Mesenchymal stem cell (in vitro differentiated cells and primary cell): Measurements from ENCODE around the gene MT1G.
A peak's percentile ranks its signal among the peaks of the same experiment; 100 is the strongest.

Experiments used
- DNase-seq: peaks from one replicate; pipeline ENCODE4 v3.0.0-alpha.2; 2013
- H2AFZ ChIP-seq: one replicate; pipeline ENCODE4 v1.6.1; 2013; ENCODE audit warnings: low read depth, mild to moderate bottlenecking, control low read depth, inconsistent platforms, low read length, moderate library complexity
- H2AK5ac ChIP-seq: 2 replicates; pipeline ENCODE4 v1.6.1; 2013; ENCODE audit warnings: low read length, moderate library complexity, mild to moderate bottlenecking, inconsistent platforms; ENCODE audit not compliant: severe bottlenecking
- H2BK120ac ChIP-seq: one replicate; pipeline ENCODE4 v1.6.1; 2013; ENCODE audit warnings: low read depth, mild to moderate bottlenecking, inconsistent platforms, low read length, moderate library complexity
- H2BK12ac ChIP-seq, 2 experiments: one replicate each; pipeline ENCODE4 v1.6.1; 2013; ENCODE audit warnings: inconsistent platforms in 2 of 2, low read length in 2 of 2, mild to moderate bottlenecking in 2 of 2, moderate library complexity in 2 of 2, control low read depth in 1 of 2
- H2BK15ac ChIP-seq: one replicate; pipeline ENCODE4 v1.6.1; 2013; ENCODE audit warnings: mild to moderate bottlenecking, low read depth, inconsistent platforms; ENCODE audit not compliant: poor library complexity, severe bottlenecking
- H2BK5ac ChIP-seq: 2 replicates; pipeline ENCODE4 v1.6.1; 2013; ENCODE audit warnings: low read depth, mild to moderate bottlenecking, low read length, control low read depth, inconsistent platforms; ENCODE audit not compliant: poor library complexity, severe bottlenecking
- H3K14ac ChIP-seq, 2 experiments: one replicate each; pipeline ENCODE4 v1.6.1; 2013; ENCODE audit warnings: inconsistent platforms in 2 of 2, low read length in 2 of 2, control low read depth in 1 of 2, mild to moderate bottlenecking in 1 of 2, moderate library complexity in 1 of 2
- H3K18ac ChIP-seq, 2 experiments: one replicate each; pipeline ENCODE4 v1.6.1; 2013; ENCODE audit warnings: inconsistent platforms in 2 of 2, low read length in 2 of 2, control low read depth in 1 of 2, low read depth in 1 of 2, mild to moderate bottlenecking in 1 of 2
- H3K23ac ChIP-seq, 2 experiments: one replicate each; pipeline ENCODE4 v1.6.1; 2013; ENCODE audit warnings: inconsistent platforms in 2 of 2, low read length in 2 of 2, mild to moderate bottlenecking in 2 of 2, moderate library complexity in 2 of 2, control low read depth in 1 of 2
- H3K27ac ChIP-seq: 2 replicates; pipeline ENCODE4 v1.5.1; 2013; ENCODE audit warnings: mild to moderate bottlenecking, moderate library complexity, low read length, control low read depth, inconsistent platforms; ENCODE audit not compliant: poor library complexity, severe bottlenecking
- H3K27me3 ChIP-seq, 2 experiments: 2 replicates each; pipeline versions ENCODE4 v1.6.1 to v1.7.0; 2013; ENCODE audit warnings: low read length in 2 of 2, mild to moderate bottlenecking in 2 of 2, moderate library complexity in 2 of 2, control low read depth in 1 of 2, inconsistent platforms in 1 of 2; ENCODE audit not compliant: control insufficient read depth in 1 of 2, insufficient read depth in 1 of 2
- H3K36me3 ChIP-seq, 2 experiments: 2 replicates each; pipeline versions ENCODE4 v1.6.1 to v1.7.0; 2013; ENCODE audit warnings: low read length in 2 of 2, control low read depth in 1 of 2, inconsistent platforms in 1 of 2, low read depth in 1 of 2, mild to moderate bottlenecking in 1 of 2; ENCODE audit not compliant: insufficient read depth in 2 of 2, control insufficient read depth in 1 of 2
- H3K4ac ChIP-seq, 2 experiments: one replicate each; pipeline ENCODE4 v1.6.1; 2013; ENCODE audit warnings: inconsistent platforms in 2 of 2, low read length in 2 of 2, mild to moderate bottlenecking in 2 of 2, moderate library complexity in 2 of 2, control low read depth in 1 of 2, low read depth in 1 of 2
- H3K4me1 ChIP-seq: 2 replicates; pipeline ENCODE4 v1.6.1; 2013; ENCODE audit warnings: low read depth, low read length, control low read depth; ENCODE audit not compliant: control insufficient read depth, insufficient read depth
- H3K4me2 ChIP-seq: 2 replicates; pipeline ENCODE4 v1.6.1; 2013; ENCODE audit warnings: low read length, mild to moderate bottlenecking, inconsistent platforms; ENCODE audit not compliant: poor library complexity, severe bottlenecking
- H3K4me3 ChIP-seq, 2 experiments: 2 replicates each; pipeline versions ENCODE4 v1.5.1 to v1.7.0; 2013; ENCODE audit warnings: low read length in 2 of 2, mild to moderate bottlenecking in 2 of 2, control low read depth in 1 of 2, low read depth in 1 of 2; ENCODE audit not compliant: insufficient read depth in 1 of 2
- H3K79me1 ChIP-seq: replicated peaks from 2 replicates; pipeline ENCODE4 v1.6.1; 2013; ENCODE audit warnings: mild to moderate bottlenecking, control low read depth, low read length, inconsistent platforms; ENCODE audit not compliant: poor library complexity, severe bottlenecking
- H3K9ac ChIP-seq: 2 replicates; pipeline ENCODE4 v1.7.0; 2013; ENCODE audit warnings: mild to moderate bottlenecking, low read length, moderate library complexity
- H3K9me3 ChIP-seq: 2 replicates; pipeline ENCODE4 v1.7.0; 2013; ENCODE audit warnings: mild to moderate bottlenecking, low read length; ENCODE audit not compliant: control insufficient read depth
- H4K8ac ChIP-seq: one replicate; pipeline ENCODE4 v1.6.1; 2013; ENCODE audit warnings: inconsistent platforms, mild to moderate bottlenecking, low read length, moderate library complexity
- H4K91ac ChIP-seq: one replicate; pipeline ENCODE4 v1.6.1; 2013; ENCODE audit warnings: mild to moderate bottlenecking, low read length, inconsistent platforms
- WGBS: methylation state at CpG from one replicate; pipeline ENCODE4 v1.1.7; 2013; ENCODE audit warnings: mixed read lengths; 5-methylcytosine and 5-hydroxymethylcytosine counted together

Gene MT1G

DNA sequence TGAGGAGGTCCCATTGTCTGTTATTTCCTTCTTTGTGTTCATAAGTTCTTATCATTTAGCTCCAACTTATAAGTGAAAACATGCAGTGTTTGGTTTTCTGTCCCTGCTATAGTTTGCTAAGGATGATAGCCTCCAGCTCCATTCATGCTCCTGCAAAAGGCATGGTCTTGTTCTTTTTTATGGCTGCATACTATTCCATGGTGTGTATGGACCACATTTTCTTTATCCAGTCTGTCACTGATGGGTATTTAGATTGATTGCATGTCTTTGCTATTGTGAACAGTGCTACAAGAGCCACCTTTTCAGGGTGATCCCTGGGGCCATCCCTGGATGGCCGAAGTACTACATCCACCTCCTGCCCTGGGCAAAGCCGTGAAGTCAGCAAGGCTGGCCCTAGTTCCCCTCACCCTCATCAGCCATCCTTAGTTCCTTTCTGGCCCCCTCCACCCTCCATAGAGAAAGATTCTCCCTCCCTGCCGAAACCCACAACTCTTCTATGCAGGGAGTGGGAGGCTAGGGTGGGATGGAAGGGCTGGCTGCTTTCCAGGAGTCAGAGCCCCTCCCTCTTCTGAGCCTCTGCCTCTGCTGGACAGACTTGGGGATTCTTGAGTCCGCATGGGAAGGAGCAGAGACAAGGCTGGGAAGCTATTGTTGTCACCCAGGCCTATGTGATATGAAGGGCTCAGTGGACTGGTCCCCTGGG lies 22.7 kb upstream of the MT1G start:
- no peaks in the 10 kb centered on the region for H3K79me1 ChIP-seq
- peaks cover 10% of the 10 kb centered on the region for H3K9me3 ChIP-seq
- no peak overlapping the region for H2BK12ac ChIP-seq
- H3K27me3 ChIP-seq, result no peaks in the 10 kb centered on the region
- H3K36me3 ChIP-seq, result no peaks in the 10 kb centered on the region
- no peak overlapping the region for H3K4ac ChIP-seq
- H3K9ac ChIP-seq, result no peak overlapping the region
- H2BK120ac ChIP-seq, result no peak overlapping the region
- DNase-seq, result no peak
- H3K14ac ChIP-seq, result peak overlapping the region in 1 of 2 experiments; percentile 63
- WGBS, result 82% methylated on average over 2 of the region's 4 CpGs
- no peak overlapping the region for H3K4me3 ChIP-seq
- H2AK5ac ChIP-seq, result no peak overlapping the region
- peaks cover 3% of the 10 kb centered on the region for H3K4me1 ChIP-seq
- H3K18ac ChIP-seq, result no peak overlapping the region
- H2BK5ac ChIP-seq, result no peak overlapping the region
- no peak overlapping the region for H4K8ac ChIP-seq
- H2BK15ac ChIP-seq, result no peak overlapping the region
- no peak overlapping the region for H3K4me2 ChIP-seq
- no peak overlapping the region for H3K27ac ChIP-seq
- no peak overlapping the region for H2AFZ ChIP-seq
- H3K23ac ChIP-seq, result no peak overlapping the region
- no peak overlapping the region for H4K91ac ChIP-seq

DNA sequence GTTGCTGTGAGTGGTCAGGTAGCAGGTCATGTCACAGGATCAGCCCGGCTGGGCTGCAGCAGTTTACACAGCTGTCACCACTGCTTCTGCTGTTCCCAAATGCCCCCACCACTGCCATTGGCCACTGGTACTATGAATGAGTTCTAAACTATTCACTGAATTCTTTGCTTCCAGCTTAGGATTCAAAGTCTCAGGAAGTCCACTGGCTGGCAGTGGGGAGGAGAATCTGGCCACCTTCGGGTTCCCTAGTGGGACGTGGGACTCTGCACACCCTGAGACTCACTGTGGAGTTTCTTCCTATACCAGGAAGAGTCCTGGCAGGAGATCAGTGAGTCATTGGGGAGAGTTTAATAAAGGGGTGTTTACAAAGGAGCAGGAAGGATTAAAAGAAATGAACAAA lies 21.3 kb upstream of the MT1G start:
- no peak for DNase-seq
- peaks cover 3% of the 10 kb centered on the region for H3K4me1 ChIP-seq
- H3K27me3 ChIP-seq, result no peaks in the 10 kb centered on the region
- H4K8ac ChIP-seq, result no peak overlapping the region
- H3K18ac ChIP-seq, result peak overlapping the region in 1 of 2 experiments; percentile 29
- no peaks in the 10 kb centered on the region for H3K79me1 ChIP-seq
- no peak overlapping the region for H3K9ac ChIP-seq
- H3K27ac ChIP-seq, result no peak overlapping the region
- H3K36me3 ChIP-seq, result no peaks in the 10 kb centered on the region
- H3K4me2 ChIP-seq, result no peak overlapping the region
- no peak overlapping the region for H2AFZ ChIP-seq
- H2BK15ac ChIP-seq, result no peak overlapping the region
- no peak overlapping the region for H2BK5ac ChIP-seq
- H4K91ac ChIP-seq, result no peak overlapping the region
- H3K4me3 ChIP-seq, result no peak overlapping the region
- H2BK120ac ChIP-seq, result no peak overlapping the region
- H3K4ac ChIP-seq, result no peak overlapping the region
- H2BK12ac ChIP-seq, result no peak overlapping the region
- 70% methylated on average over 2 of the region's 3 CpGs for WGBS
- H3K23ac ChIP-seq, result no peak overlapping the region
- peaks cover 10% of the 10 kb centered on the region for H3K9me3 ChIP-seq
- no peak overlapping the region for H3K14ac ChIP-seq
- no peak overlapping the region for H2AK5ac ChIP-seq

DNA sequence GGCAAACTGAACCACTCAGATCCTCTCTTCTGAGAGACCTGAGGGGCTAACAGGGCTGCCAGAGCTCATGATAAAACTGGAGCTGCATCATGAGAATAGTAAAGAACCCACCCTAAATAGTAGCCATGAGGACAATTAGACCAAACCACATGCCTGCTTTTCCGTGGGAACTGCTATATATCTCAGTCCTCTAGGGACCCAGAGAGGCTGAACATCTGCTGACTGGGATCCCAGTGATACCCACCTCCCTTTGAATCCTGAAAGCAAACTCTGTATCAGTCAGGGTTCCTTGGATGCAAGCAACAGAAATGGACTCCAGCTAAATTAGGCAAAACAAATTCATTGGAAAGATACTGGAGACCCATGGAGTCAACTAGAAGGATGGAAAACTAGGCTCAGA lies 20.9 kb upstream of the MT1G start:
- Histone ChIP-seq H4K8ac (no peak overlapping the region), H2BK5ac (no peak overlapping the region), H2BK15ac (no peak overlapping the region), H3K4ac (no peak overlapping the region), H2AFZ (no peak overlapping the region), H4K91ac (no peak overlapping the region), H3K14ac (no peak overlapping the region), H3K79me1 (no peaks in the 10 kb centered on the region), H3K36me3 (no peaks in the 10 kb centered on the region), H3K27ac (no peak overlapping the region), H3K4me2 (no peak overlapping the region), H2BK120ac (no peak overlapping the region), H3K9ac (no peak overlapping the region), H3K18ac (no peak overlapping the region), H2AK5ac (no peak overlapping the region), H3K9me3 (peaks cover 10% of the 10 kb centered on the region), H3K4me3 (no peak overlapping the region), H3K23ac (no peak overlapping the region), H2BK12ac (no peak overlapping the region), H3K4me1 (peaks cover 3% of the 10 kb centered on the region), H3K27me3 (no peaks in the 10 kb centered on the region)
- WGBS, result 14% methylated on average over 1 of the region's 1 CpG
- no peak for DNase-seq

DNA sequence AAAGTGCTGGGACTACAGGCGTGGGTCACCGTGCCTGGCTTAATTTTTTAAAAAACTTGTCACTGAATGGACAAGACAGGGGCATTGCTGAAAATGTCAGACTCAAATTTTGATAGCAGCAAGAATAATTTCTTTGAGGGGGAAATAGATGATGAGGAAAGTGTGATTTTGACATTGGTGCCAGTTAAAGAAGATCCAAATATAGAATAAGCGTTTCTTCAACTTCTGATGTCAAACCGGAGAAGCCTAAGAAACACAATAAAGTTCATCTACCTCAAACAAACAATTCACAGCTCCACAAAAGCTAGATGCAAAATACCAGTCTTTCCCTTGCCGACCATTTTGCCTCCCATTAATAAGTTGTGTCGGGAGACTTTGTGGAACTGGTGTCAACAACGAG lies 18.9 kb upstream of the MT1G start:
- peaks cover 10% of the 10 kb centered on the region for H3K9me3 ChIP-seq
- H2BK5ac ChIP-seq, result no peak overlapping the region
- no peaks in the 10 kb centered on the region for H3K27me3 ChIP-seq
- H3K4me3 ChIP-seq, result no peak overlapping the region
- H3K18ac ChIP-seq, result no peak overlapping the region
- H2BK120ac ChIP-seq, result no peak overlapping the region
- no peaks in the 10 kb centered on the region for H3K79me1 ChIP-seq
- no peak overlapping the region for H3K14ac ChIP-seq
- H2AK5ac ChIP-seq, result no peak overlapping the region
- no peak overlapping the region for H4K91ac ChIP-seq
- H3K4me2 ChIP-seq, result no peak overlapping the region
- H3K4ac ChIP-seq, result no peak overlapping the region
- no peak overlapping the region for H2BK12ac ChIP-seq
- H3K23ac ChIP-seq, result no peak overlapping the region
- no peak for DNase-seq
- 93% methylated on average over 7 of the region's 7 CpGs for WGBS
- H2BK15ac ChIP-seq, result no peak overlapping the region
- H3K4me1 ChIP-seq, result peaks cover 12% of the 10 kb centered on the region
- H3K9ac ChIP-seq, result no peak overlapping the region
- no peak overlapping the region for H3K27ac ChIP-seq
- no peak overlapping the region for H4K8ac ChIP-seq
- no peak overlapping the region for H2AFZ ChIP-seq
- no peaks in the 10 kb centered on the region for H3K36me3 ChIP-seq
